Glutamatergic neuron (in vitro differentiated cells): ENCODE data around the gene RGS17. TPM values are rescaled to one million over a fixed set of nuclear protein-coding genes. Genes with fewer than 3 reads are reported as not detected.

ENCODE experiments used
- DNase-seq: peaks from one replicate; pipeline ENCODE4 v3.0.0; 2022
- H3K27ac Mint-ChIP-seq: one replicate; pipeline ENCODE4 v1.8.0; 2020; ENCODE audit warnings: mild to moderate bottlenecking, mixed read lengths, inconsistent platforms; ENCODE audit not compliant: unreplicated experiment
- H3K27me3 Mint-ChIP-seq: one replicate; pipeline ENCODE4 v1.8.0; 2020; ENCODE audit warnings: mild to moderate bottlenecking, moderate library complexity, mixed read lengths, inconsistent platforms; ENCODE audit not compliant: unreplicated experiment
- H3K36me3 Mint-ChIP-seq: one replicate; pipeline ENCODE4 v1.8.0; 2020; ENCODE audit warnings: mild to moderate bottlenecking, mixed read lengths, inconsistent platforms; ENCODE audit not compliant: unreplicated experiment
- H3K4me1 Mint-ChIP-seq: one replicate; pipeline ENCODE4 v1.8.0; 2020; ENCODE audit warnings: mild to moderate bottlenecking, low read depth, mixed read lengths, inconsistent platforms; ENCODE audit not compliant: unreplicated experiment
- H3K4me3 Mint-ChIP-seq: one replicate; pipeline ENCODE4 v1.8.0; 2020; ENCODE audit warnings: mild to moderate bottlenecking, mixed read lengths, inconsistent platforms; ENCODE audit not compliant: unreplicated experiment
- H3K9me3 Mint-ChIP-seq: one replicate; pipeline ENCODE4 v1.8.0; 2020; ENCODE audit warnings: mild to moderate bottlenecking, moderate library complexity, mixed read lengths, inconsistent platforms; ENCODE audit not compliant: unreplicated experiment
- CTCF ChIP-seq: fragments of 200-600 bp; sonication (generic); IDR thresholded peaks from one replicate; pipeline ENCODE4 v1.5.0; 2021; ENCODE audit not compliant: partially characterized antibody, unreplicated experiment
- total RNA-seq: library from RNA; stranded (reverse); fragmentation: NEBNext Ultra II Directional; extraction: Animal tissue kit (Norgen Biotek cat#: 25700); gene quantifications from one replicate; pipeline ENCODE4 v1.2.1, GENCODE V29; 2021; ENCODE audit not compliant: unreplicated experiment

The RGS17 gene
- total RNA-seq, 1 donor from 2014 or later = 11.5 TPM

GRCh38 chr6:153104220-153104619, 26.9 kb downstream of the RGS17 start:
- Mint-ChIP-seq H3K27me3 (no peaks in the 10 kb centered on the region), H3K4me1 (peaks cover 5% of the 10 kb centered on the region), H3K27ac (no peak overlapping the region), H3K9me3 (peaks cover 1% of the 10 kb centered on the region), H3K36me3 (no peaks in the 10 kb centered on the region), H3K4me3 (no peak overlapping the region)
- DNase-seq = no peak
- TF ChIP-seq CTCF = no peak

- no peak overlapping the region for H3K4me3 Mint-ChIP-seq
- no peak overlapping the region for H3K27ac Mint-ChIP-seq
- H3K4me1 Mint-ChIP-seq = peaks cover 3% of the 10 kb centered on the region
- no peaks in the 10 kb centered on the region for H3K27me3 Mint-ChIP-seq
- no peak for DNase-seq
- no peaks in the 10 kb centered on the region for H3K36me3 Mint-ChIP-seq
- TF ChIP-seq CTCF = no peak
- peaks cover 1% of the 10 kb centered on the region for H3K9me3 Mint-ChIP-seq
Measured at GRCh38 chr6:153103319-153103655, 27.8 kb downstream of the RGS17 start.

GRCh38 chr6:153102605-153103318, 28.3 kb downstream of the RGS17 start:
- Mint-ChIP-seq H3K27me3 (no peaks in the 10 kb centered on the region), H3K27ac (no peak overlapping the region), H3K4me1 (peaks cover 3% of the 10 kb centered on the region), H3K4me3 (no peak overlapping the region), H3K36me3 (no peaks in the 10 kb centered on the region), H3K9me3 (peaks cover 1% of the 10 kb centered on the region)
- no peak for TF ChIP-seq CTCF
- DNase-seq = no peak

GRCh38 chr6:153101461-153101860, 29.6 kb downstream of the RGS17 start:
- no peaks in the 10 kb centered on the region for H3K36me3 Mint-ChIP-seq
- H3K27ac Mint-ChIP-seq = no peak overlapping the region
- no peaks in the 10 kb centered on the region for H3K27me3 Mint-ChIP-seq
- H3K4me3 Mint-ChIP-seq = no peak overlapping the region
- H3K4me1 Mint-ChIP-seq = peaks cover 3% of the 10 kb centered on the region
- TF ChIP-seq CTCF = no peak
- DNase-seq = no peak
- H3K9me3 Mint-ChIP-seq = peaks cover 1% of the 10 kb centered on the region

- Mint-ChIP-seq H3K4me1 (peaks cover 9% of the 10 kb centered on the region), H3K36me3 (no peaks in the 10 kb centered on the region), H3K27ac (no peak overlapping the region), H3K27me3 (no peaks in the 10 kb centered on the region), H3K9me3 (peaks cover 1% of the 10 kb centered on the region), H3K4me3 (no peak overlapping the region)
- TF ChIP-seq CTCF = no peak
- no peak for DNase-seq
Measured at GRCh38 chr6:153099636-153100035, 31.4 kb downstream of the RGS17 start.
